Right renal pelvis (tissue), 4 donors: Measurements from ENCODE around the gene C2CD2. TPM values are rescaled to one million over a fixed set of nuclear protein-coding genes. Genes with fewer than 3 reads are reported as not detected.

ENCODE experiments used
- DNase-seq, 4 donors: peaks; one replicate each; pipeline ENCODE4 v3.0.0-alpha.2; 2013; ENCODE audit warnings: low read depth in 4 of 4, low spot score in 3 of 4, missing footprints in 1 of 4
- polyA plus RNA-seq, 4 donors: library from polyadenylated mRNA; unstranded; fragments of 120-200 nt; gene quantifications; one replicate each; pipeline ENCODE4 v1.2.1, GENCODE V29; 2013; ENCODE audit not compliant: insufficient read length in 4 of 4

C2CD2 gene
- polyA plus RNA-seq, 4 donors = 13.3 to 16.5 (median 14.0) TPM

GRCh38 chr21:41916888-41917433, 36.9 kb downstream of the C2CD2 start:
- no peak for DNase-seq

GRCh38 chr21:41914965-41915364, 38.9 kb downstream of the C2CD2 start:
- no peak for DNase-seq

GRCh38 chr21:41914358-41914757, 39.5 kb downstream of the C2CD2 start:
- DNase-seq = no peak

GRCh38 chr21:41913230-41913629, 40.6 kb downstream of the C2CD2 start:
- DNase-seq = no peak

- DNase-seq = no peak
These were observed 45.0 kb downstream of the C2CD2 start for GRCh38 chr21:41908829-41909228.

GRCh38 chr21:41907496-41908258, 46.1 kb downstream of the C2CD2 start:
- DNase-seq = no peak

GRCh38 chr21:41906770-41907169, 47.0 kb downstream of the C2CD2 start:
- no peak for DNase-seq

- no peak for DNase-seq
These were observed 50.1 kb downstream of the C2CD2 start for GRCh38 chr21:41903559-41904351.

GRCh38 chr21:41902946-41903345, 50.9 kb downstream of the C2CD2 start:
- DNase-seq = no peak

GRCh38 chr21:41901782-41902181, 52.0 kb downstream of the C2CD2 start:
- DNase-seq = no peak

- DNase-seq = no peak
These were observed 52.7 kb downstream of the C2CD2 start for GRCh38 chr21:41901099-41901498.

GRCh38 chr21:41900401-41900800, 53.4 kb downstream of the C2CD2 start:
- DNase-seq = no peak

GRCh38 chr21:41899426-41900202, 54.2 kb downstream of the C2CD2 start:
- DNase-seq = no peak

GRCh38 chr21:41898998-41899397, 54.8 kb downstream of the C2CD2 start:
- DNase-seq = no peak

- DNase-seq = no peak
These were observed 56.1 kb downstream of the C2CD2 start for GRCh38 chr21:41897700-41898099.

GRCh38 chr21:41897047-41897669, 56.7 kb downstream of the C2CD2 start:
- DNase-seq = no peak

GRCh38 chr21:41895643-41896493, 58.0 kb downstream of the C2CD2 start:
- no peak for DNase-seq

GRCh38 chr21:41894922-41895557, 58.8 kb downstream of the C2CD2 start:
- DNase-seq = no peak

GRCh38 chr21:41894511-41894910, 59.3 kb downstream of the C2CD2 start:
- no peak for DNase-seq
